Endothelial cell of umbilical vein (primary cell): Measurements from ENCODE around the gene TUBA3C. TPM values are rescaled to one million over a fixed set of nuclear protein-coding genes. Genes with fewer than 3 reads are reported as not detected.

Experiments
- BruUV-seq: library from RNA; stranded (reverse); fragments of 400-500 nt; replicated peaks from 2 replicates; lab custom pipeline; 2021; lab: Mats Ljungman, UMichigan
- CTCF ChIA-PET: fragments of 300-600, 350-600 bp; sonication (Branson Sonifier 250); formaldehyde crosslinking; loops from one replicate; lab custom pipeline; 2021; ENCODE audit warnings: antibody characterized with exemption, inconsistent platforms; lab: Charles Lee
- POLR2A ChIA-PET: fragments of 300-600, 350-600 bp; sonication (Branson Sonifier 250); formaldehyde crosslinking; loops from one replicate; lab custom pipeline; 2021; ENCODE audit warnings: antibody characterized with exemption, inconsistent platforms; lab: Charles Lee
- DNase-seq: peaks from one replicate; pipeline ENCODE4 v3.0.0-alpha.2; 2011; ENCODE audit warnings: low read depth, low spot score
- FAIRE-seq: peaks from 2 replicates; lab custom pipeline; 2011; peaks lifted over from hg19 to GRCh38; lab: Jason Lieb, UNC
- H2AFZ ChIP-seq: 2 replicates; pipeline ENCODE4 v1.6.0; 2012; ENCODE audit warnings: low read depth, low read length, control low read depth, inconsistent platforms
- H3K27ac ChIP-seq: 2 replicates; pipeline ENCODE4 v1.5.1; 2011; ENCODE audit warnings: low read depth, mild to moderate bottlenecking, control low read depth, low read length, moderate library complexity; ENCODE audit not compliant: insufficient read depth
- H3K27me3 ChIP-seq, 2 experiments: 2 replicates each; pipeline versions ENCODE4 v1.6.0 to v1.6.1; 2011; ENCODE audit warnings: low read length in 2 of 2, mixed read lengths in 1 of 2; ENCODE audit not compliant: control insufficient read depth in 2 of 2, insufficient read depth in 2 of 2
- H3K36me3 ChIP-seq, 2 experiments: 2 replicates in 1 of 2; 3 replicates in 1 of 2; pipeline ENCODE4 v1.5.1; 2011; ENCODE audit warnings: low read length in 2 of 2, mild to moderate bottlenecking in 1 of 2, moderate library complexity in 1 of 2; ENCODE audit not compliant: control insufficient read depth in 2 of 2, insufficient read depth in 2 of 2; ENCODE audit errors: extremely low read depth in 1 of 2
- H3K4me1 ChIP-seq: 3 replicates; pipeline ENCODE4 v1.5.1; 2011; ENCODE audit warnings: mild to moderate bottlenecking, low read length; ENCODE audit not compliant: control insufficient read depth, insufficient read depth; ENCODE audit errors: extremely low read depth
- H3K4me2 ChIP-seq: 2 replicates; pipeline ENCODE4 v1.6.1; 2011; ENCODE audit warnings: low read length, control low read depth, mixed read lengths; ENCODE audit not compliant: insufficient read depth
- H3K4me3 ChIP-seq, 3 experiments: fragments of 200-600 bp in 1 of 3; sonication (generic), shearing (Covaris generic) in 1 of 3; replicated peaks in 1 of 3; 2 replicates each; pipeline ENCODE4 v1.5.1; 2011 to 2016; ENCODE audit warnings: control low read depth in 3 of 3, low read length in 3 of 3, mild to moderate bottlenecking in 2 of 3, inconsistent platforms in 1 of 3, low read depth in 1 of 3, moderate library complexity in 1 of 3; ENCODE audit not compliant: insufficient read depth in 1 of 3
- H3K79me2 ChIP-seq: 2 replicates; pipeline ENCODE4 v1.6.0; 2012; ENCODE audit warnings: low read length, inconsistent platforms; ENCODE audit not compliant: control insufficient read depth, insufficient read depth
- H3K9ac ChIP-seq: replicated peaks from 2 replicates; pipeline ENCODE3; 2011; ENCODE audit warnings: low read length, control low read depth; ENCODE audit not compliant: insufficient read depth; ENCODE audit errors: extremely low read depth
- H3K9me1 ChIP-seq: replicated peaks from 3 replicates; pipeline ENCODE4 v1.6.0; 2011; ENCODE audit warnings: mild to moderate bottlenecking, low read length; ENCODE audit not compliant: control insufficient read depth, insufficient read depth; ENCODE audit errors: extremely low read depth
- H3K9me3 ChIP-seq: replicated peaks from 2 replicates; pipeline ENCODE4 v1.5.1; 2012; ENCODE audit warnings: low read length, inconsistent platforms; ENCODE audit not compliant: control insufficient read depth, insufficient read depth
- H4K20me1 ChIP-seq: replicated peaks from 2 replicates; pipeline ENCODE3; 2011; ENCODE audit warnings: mild to moderate bottlenecking, low read length; ENCODE audit not compliant: control insufficient read depth, insufficient read depth; ENCODE audit errors: extremely low read depth
- EZH2 ChIP-seq: IDR thresholded peaks from 2 replicates; pipeline ENCODE4 v1.6.1; 2012; ENCODE audit warnings: borderline replicate concordance, low read depth, mild to moderate bottlenecking, moderate library complexity, low read length, inconsistent platforms; ENCODE audit not compliant: severe bottlenecking
- FOS ChIP-seq: IDR thresholded peaks from 2 replicates; pipeline ENCODE4 v1.6.1; 2011; ENCODE audit warnings: mild to moderate bottlenecking, low read length, moderate library complexity, borderline replicate concordance; ENCODE audit not compliant: insufficient read depth
- GATA2 ChIP-seq: IDR thresholded peaks from 2 replicates; pipeline ENCODE4 v1.7.0; 2011; ENCODE audit warnings: low read depth, mild to moderate bottlenecking, moderate library complexity, mixed read lengths, low read length; ENCODE audit not compliant: insufficient read length, insufficient read depth
- JUN ChIP-seq: IDR thresholded peaks from 2 replicates; pipeline ENCODE4 v1.6.1; 2011; ENCODE audit warnings: borderline replicate concordance, low read depth; ENCODE audit not compliant: insufficient read length, insufficient read depth
- MYC ChIP-seq: IDR thresholded peaks from one replicate; pipeline ENCODE4 v1.6.1; 2011; ENCODE audit warnings: mild to moderate bottlenecking, low read depth, low read length
- POLR2A ChIP-seq: IDR thresholded peaks from 2 replicates; pipeline ENCODE4 v1.6.1; 2012; ENCODE audit warnings: low read depth, mild to moderate bottlenecking, control low read depth, low read length
- POLR2AphosphoS5 ChIP-seq: IDR thresholded peaks from 2 replicates; pipeline ENCODE4 v1.6.1; 2012; ENCODE audit warnings: low read depth, mild to moderate bottlenecking, control low read depth, low read length, moderate library complexity; ENCODE audit not compliant: insufficient read depth
- dilution Hi-C: fragments of 300-500 bp; cut with MboI; formaldehyde crosslinking; loops from one replicate; pipeline ENCODE4 v1.15.0; 2019; ENCODE audit warnings: low sequenced_read_pairs; ENCODE audit not compliant: extremely low pct_ligation_motif_present
- intact Hi-C: fragments of 100-400 bp; cut with micrococcal nuclease; formaldehyde crosslinking; loops from one replicate; pipeline ENCODE4 v1.10.0; 2022
- polyA plus RNA-seq, 4 experiments: library from polyadenylated mRNA; depleted of rRNA in 3 of 4; stranded (reverse) in 3 of 4; unstranded in 1 of 4; fragments of >200 nt; gene quantifications; 2 replicates each; pipeline versions ENCODE4 v1.2.1 to v1.2.3, GENCODE V29; 2011 to 2012; ENCODE audit warnings: missing spikeins in 1 of 4
- total RNA-seq: library from RNA; stranded (reverse); gene quantifications from 2 replicates; pipeline ENCODE4 v1.2.3, GENCODE V29; 2021
- TF ChIP-seq, protein P1 (sequence below): IDR thresholded peaks from 2 replicates; pipeline ENCODE4 v1.6.1; 2011; ENCODE audit not compliant: insufficient read depth, insufficient read length
- TF ChIP-seq, protein P2 (sequence below), 2 donors: IDR thresholded peaks; 1 replicate in 1 of 2; 2 replicates in 1 of 2; pipeline ENCODE4 v1.5.1; 2011; ENCODE audit warnings: low read length in 2 of 2, mild to moderate bottlenecking in 2 of 2, moderate library complexity in 2 of 2, control low read depth in 1 of 2, inconsistent platforms in 1 of 2, low read depth in 1 of 2; ENCODE audit not compliant: insufficient read depth in 1 of 2; ENCODE audit errors: extremely low read depth in 1 of 2

TUBA3C gene
- total and polyA plus RNA-seq, 2 donors (not counting 3 experiments of a cell fraction or from before 2014, with no cell fraction given) = not detected

DNA sequence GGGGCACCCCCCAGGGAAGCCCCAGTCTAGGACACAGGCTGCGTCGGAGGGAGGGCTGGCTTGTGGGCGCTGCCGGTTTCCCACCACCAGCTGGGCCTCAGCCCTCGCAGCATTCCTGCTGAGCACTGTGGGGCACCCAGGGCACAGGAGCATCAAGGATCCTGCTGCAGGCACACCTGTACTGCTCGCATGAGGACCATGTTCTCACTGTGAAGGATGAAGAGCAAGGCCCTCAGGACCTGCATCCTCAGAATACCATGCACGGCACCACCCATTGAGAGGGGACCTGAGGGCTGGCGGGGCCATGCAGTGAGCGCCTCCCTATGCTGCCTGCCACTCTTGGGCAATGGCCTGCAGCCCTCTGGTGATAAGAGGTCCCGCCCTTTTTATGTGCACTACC lies 31.4 kb downstream of the TUBA3C start:
- H3K4me3 ChIP-seq = no peak overlapping the region
- H3K9me3 ChIP-seq = peaks cover 12% of the 10 kb centered on the region
- TF ChIP-seq, protein P1, sequence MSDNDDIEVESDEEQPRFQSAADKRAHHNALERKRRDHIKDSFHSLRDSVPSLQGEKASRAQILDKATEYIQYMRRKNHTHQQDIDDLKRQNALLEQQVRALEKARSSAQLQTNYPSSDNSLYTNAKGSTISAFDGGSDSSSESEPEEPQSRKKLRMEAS = no peak
- TF ChIP-seq FOS (no peak), POLR2AphosphoS5 (no peak), JUN (no peak), POLR2A (no peak), GATA2 (no peak), EZH2 (no peak), MYC (no peak)
- TF ChIP-seq, protein P2, sequence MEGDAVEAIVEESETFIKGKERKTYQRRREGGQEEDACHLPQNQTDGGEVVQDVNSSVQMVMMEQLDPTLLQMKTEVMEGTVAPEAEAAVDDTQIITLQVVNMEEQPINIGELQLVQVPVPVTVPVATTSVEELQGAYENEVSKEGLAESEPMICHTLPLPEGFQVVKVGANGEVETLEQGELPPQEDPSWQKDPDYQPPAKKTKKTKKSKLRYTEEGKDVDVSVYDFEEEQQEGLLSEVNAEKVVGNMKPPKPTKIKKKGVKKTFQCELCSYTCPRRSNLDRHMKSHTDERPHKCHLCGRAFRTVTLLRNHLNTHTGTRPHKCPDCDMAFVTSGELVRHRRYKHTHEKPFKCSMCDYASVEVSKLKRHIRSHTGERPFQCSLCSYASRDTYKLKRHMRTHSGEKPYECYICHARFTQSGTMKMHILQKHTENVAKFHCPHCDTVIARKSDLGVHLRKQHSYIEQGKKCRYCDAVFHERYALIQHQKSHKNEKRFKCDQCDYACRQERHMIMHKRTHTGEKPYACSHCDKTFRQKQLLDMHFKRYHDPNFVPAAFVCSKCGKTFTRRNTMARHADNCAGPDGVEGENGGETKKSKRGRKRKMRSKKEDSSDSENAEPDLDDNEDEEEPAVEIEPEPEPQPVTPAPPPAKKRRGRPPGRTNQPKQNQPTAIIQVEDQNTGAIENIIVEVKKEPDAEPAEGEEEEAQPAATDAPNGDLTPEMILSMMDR (IDR thresholded peaks at IDR 0.05; ENCODE audit: extremely low read depth in 1 of 2, insufficient read depth in 1 of 2, low read depth in 1 of 2, low read length in 2 of 2) = no peak
- H3K36me3 ChIP-seq = no peaks in the 10 kb centered on the region
- H3K27me3 ChIP-seq = no peaks in the 10 kb centered on the region
- H3K4me2 ChIP-seq = no peak overlapping the region
- H3K27ac ChIP-seq = no peak overlapping the region
- ChIA-PET POLR2A (no interaction called here), CTCF (no interaction called here)
- no peaks in the 10 kb centered on the region for H3K9me1 ChIP-seq
- FAIRE-seq (no peak), DNase-seq (no peak)
- no peak overlapping the region for H3K9ac ChIP-seq
- dilution Hi-C loops = no loop called here
- intact Hi-C loops = no loop called here
- no peaks in the 10 kb centered on the region for H4K20me1 ChIP-seq
- H2AFZ ChIP-seq = no peak overlapping the region
- no TSS peak for BruUV-seq
- no peaks in the 10 kb centered on the region for H3K4me1 ChIP-seq
- no peaks in the 10 kb centered on the region for H3K79me2 ChIP-seq
